HG03558 (cell line): ENCODE data around the gene PRKN.
"Not testable (repeated sequence)": the region's sequence is repeated elsewhere in the genome, so short reads cannot be mapped to it uniquely, and the experiment has no call there.

ENCODE experiments used
- ATAC-seq: cut with Tn5 transposase; IDR thresholded peaks from one replicate; pipeline ENCODE4 v1.9.1; 2021; ENCODE audit warnings: moderate number of reproducible peaks; ENCODE audit not compliant: unreplicated experiment; ENCODE audit errors: extremely low read depth

The PRKN gene

DNA sequence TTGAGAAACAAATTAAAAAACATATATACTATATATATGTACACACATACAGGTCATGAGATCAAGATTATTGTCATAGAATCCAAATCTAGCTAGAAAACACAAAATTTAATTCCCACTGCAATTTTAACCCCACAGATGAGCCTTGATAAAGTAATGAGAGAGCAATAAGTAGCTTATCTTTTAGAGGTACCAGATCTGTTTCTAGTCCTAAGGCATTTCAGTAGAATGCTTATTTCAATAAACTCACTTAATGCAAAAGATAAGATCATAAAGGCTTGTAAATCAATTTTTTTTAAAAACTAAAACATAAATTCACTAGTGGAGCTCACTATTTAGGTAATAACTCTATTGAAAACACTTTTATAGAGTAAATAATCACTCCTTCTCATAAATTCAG lies 47.2 kb downstream of the PRKN start:
- ATAC-seq: no peak

DNA sequence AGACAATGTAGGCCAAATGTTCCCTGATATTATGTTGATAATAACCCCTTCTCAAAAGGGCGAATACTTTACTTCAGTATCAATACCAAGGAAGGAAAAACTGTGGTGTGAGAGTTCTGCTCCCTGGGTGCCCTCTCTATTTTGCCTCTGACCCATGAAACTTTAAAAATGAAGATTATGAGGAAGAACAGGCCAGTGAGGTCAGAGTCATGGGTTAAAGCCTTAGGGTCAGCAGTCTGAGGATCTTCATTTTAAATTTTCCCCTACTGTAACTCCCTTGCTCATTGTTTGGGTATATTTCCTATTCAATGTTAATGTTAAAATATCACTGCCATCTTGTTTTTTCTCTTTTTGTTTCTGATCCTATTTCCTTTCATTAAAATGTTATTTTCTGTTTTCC lies 47.9 kb downstream of the PRKN start:
- ATAC-seq: no peak

DNA sequence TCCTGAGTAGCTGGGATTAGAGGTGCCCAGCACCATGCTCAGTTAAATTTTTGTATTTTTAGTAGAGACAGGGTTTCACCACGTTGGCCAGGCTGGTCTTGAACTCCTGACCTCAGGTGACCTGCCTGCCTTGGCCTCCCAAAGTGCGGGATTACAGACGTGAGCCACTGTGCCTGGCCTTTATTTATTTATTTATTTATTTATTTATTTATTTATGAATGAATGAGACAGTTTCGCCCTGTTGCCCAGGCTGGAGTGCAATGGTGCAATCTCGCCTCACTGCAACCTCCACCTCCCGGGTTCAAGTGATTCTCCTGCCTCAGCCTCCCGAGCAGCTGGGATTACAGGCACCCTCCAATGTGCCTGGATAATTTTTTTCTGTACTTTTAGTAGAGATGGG lies 48.7 kb downstream of the PRKN start:
- not testable (repeated sequence) for ATAC-seq

DNA sequence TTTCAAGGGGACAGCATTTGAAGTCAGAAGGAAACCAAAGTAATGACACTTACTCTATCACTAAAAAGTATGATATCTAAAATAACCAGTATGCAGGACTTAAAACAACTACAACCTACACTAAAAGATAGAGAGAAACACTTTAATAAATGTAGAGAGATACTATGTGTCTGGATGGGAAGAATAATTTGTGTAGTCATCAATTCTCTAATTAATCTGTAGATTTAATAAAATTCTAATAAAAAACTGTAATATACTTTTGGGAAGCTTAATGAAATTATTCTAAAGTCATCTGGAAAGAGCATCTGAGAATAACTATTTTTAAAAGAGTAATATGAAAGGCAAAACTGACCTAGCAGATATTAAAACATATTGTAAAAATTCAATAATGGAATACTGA lies 52.1 kb downstream of the PRKN start:
- no peak for ATAC-seq

DNA sequence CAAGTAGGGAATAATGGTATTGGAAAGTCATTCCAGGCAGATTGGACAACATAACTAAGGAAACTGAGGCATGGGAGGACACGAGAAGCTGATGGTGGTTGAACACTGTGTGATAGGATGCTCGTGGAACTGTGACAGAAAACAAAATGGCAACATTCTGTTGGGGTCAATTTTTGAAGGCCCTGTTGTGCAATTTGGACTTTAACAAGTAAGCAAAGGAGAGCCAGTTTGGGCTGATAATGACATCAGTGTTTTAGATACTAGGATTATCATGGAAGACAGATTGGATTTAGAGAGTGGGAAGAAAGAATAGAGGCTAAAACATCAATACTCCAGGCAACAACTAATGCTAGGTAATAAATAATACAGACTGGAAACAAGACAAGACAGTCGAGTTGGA lies 53.1 kb downstream of the PRKN start:
- no peak for ATAC-seq

DNA sequence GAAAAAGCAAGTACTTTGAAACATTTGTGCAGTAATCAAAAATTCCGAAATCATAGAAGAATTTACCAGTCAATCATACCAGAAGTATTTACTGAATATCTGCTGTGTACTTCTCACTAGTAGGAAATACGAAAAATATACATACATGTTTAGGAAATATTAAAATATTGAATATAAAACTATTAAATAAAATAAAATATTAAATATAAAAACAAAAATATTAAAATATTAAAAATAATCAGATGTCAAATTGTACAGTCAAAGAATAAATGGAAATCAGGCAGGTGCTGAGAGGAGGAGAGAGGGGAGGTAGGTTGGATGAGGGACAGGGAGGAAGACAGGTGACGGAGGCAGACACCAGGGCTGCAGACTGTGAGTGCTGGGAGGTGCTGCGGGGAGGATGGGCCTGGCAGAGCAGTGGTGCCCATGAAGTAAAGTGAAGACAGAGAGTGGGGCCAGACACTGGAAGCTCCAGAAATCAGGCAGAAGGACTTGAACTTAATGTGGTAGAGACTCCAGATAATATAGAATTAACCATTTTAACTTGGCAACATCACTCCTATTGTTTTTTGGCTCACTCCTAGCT lies 55.9 kb downstream of the PRKN start:
- ATAC-seq: no peak

DNA sequence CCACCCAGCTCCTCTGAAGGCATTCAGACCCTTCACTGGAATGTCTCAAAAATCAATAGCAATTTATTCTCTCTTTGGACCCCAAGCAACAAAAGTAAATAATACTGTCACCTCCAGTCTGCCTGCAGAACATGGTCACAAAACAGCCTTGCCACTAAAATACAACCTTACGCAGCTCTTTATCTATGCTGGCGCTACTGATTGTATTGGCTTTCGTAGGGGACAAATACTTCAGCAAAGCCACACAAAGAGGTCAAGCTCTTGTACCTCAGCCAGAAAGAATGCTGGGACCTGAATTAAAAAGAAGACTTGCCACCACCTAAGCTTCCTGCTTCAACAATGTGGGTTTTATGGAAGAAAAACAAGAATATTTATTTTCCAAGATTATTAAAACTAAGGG lies 57.2 kb downstream of the PRKN start:
- ATAC-seq: no peak

DNA sequence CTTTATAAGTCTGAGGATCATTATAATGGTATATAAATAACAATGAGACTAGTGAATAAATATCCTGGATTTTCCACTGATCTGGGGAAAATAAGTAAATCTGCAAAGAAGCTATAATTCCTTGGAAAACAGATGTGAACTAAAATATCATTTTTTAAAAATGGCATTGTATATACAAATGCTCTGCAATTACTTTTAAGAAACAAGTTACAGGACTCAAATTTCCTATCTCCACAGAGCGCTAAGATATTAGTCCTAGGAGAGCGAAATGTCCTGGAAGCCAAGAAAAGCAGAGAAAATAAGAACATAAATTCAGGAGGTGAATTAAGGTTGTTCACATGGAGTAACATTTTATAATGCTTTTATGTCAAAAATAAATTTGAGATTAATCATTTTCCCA lies 61.3 kb downstream of the PRKN start:
- ATAC-seq: no peak

DNA sequence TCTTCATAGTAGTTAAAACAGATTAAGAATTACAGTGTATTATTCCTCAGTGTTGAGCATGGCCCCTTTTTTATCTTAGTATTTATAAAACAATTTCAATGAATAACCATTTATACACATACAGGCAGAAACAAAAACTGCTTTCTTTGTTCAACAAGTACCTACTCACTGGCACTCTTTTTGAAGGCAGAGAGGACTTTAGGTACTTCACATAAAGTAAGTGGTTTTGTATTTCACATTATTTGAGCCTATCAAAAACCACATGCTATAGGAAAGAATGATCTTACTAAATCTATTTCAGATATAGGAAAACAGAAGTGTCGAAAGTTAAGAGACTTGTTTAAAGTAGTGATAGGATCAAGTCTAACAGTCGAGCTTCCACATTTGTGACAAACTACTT lies 73.8 kb downstream of the PRKN start:
- ATAC-seq: no peak

DNA sequence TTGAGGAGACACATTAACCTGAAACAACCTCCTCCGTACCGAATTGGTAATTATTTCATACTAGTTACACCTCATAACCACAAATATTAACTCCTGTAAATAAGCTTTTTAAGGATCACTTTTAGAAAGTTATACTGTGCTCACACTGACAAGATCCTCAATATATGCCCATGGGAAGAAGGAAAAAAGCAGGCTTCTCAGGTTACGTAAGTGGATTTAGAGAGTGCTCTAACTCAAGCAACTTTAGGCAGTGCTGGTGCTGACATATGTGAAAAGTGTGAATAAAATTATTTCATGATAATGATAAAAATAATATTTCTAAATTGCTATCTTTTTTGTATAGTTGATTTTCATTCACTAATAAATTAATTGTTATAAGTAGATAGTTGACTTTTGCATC lies 76.1 kb downstream of the PRKN start:
- ATAC-seq: no peak

DNA sequence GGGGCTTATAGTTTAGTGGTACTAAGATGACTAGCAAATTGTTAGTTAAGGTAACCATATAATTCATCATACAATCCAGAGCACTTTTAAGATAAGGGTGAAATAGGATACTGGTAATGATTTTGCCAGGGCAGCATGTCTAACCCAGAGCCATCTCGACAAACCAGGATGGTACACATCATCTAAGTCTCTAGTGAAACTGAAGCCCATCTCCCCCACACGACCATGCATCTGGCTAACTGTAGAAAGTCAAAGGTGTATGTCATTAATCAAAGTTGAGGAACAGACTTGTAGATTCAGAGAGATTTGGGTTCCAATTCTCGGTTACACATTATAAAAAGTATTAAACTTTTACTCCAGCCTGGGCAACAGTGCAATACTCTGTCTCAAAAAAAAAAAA lies 78.3 kb downstream of the PRKN start:
- no peak for ATAC-seq

DNA sequence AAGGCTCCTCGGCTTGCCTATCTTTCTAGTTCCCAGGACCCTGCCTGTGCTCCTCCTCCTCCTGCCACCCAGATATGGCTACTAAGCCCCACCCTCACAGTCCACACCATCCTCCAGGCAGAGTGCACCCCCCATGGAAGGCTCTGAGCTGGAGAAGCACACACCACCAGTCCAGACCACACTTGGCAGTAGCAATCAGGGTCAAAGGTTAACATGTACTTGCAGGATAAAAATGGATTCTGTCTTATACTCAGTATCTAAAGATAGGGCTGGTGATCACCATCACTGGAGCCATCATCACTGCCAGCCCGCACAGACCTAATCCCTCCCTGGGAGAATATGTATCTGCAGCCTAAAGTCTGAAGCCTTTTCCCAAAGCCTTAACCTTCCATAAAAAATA lies 83.4 kb downstream of the PRKN start:
- no peak for ATAC-seq

DNA sequence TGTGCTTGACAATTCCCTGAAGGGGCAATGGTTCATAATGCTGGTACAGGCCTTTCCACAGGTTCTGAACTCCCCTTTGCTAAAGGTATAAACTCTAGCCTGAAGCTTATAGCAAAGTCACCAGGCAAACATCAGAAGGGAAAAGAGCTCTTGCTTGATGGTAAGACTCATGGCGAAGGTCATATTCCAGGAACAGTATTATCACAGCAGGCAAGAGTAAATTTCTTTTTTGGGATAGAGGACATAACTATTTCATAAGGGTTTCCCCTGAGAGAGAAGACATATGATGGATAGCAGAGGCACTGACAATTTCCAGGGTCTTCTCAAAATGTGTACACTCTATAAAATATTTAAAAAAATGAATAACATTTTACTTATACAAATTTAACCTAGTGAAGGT lies 86.8 kb downstream of the PRKN start:
- no peak for ATAC-seq

DNA sequence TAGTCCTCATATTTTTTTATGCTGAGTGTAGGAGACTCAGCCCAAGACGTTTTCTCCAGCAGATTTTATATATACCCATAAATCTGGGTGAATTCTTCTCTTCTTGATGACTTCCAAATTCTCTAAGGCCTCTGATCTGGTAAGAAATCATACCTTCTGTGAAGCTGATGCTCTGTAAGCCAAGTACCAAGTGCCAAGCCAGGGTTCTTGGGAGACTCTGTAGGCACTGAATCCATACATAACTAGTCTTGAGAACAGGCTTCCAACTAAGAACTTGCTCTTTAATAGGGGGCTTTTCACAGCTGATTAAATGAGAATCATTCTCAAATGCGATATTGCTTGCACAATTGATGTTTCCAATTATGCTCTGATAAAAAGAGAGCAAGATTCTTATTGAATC lies 87.6 kb downstream of the PRKN start:
- no peak for ATAC-seq

DNA sequence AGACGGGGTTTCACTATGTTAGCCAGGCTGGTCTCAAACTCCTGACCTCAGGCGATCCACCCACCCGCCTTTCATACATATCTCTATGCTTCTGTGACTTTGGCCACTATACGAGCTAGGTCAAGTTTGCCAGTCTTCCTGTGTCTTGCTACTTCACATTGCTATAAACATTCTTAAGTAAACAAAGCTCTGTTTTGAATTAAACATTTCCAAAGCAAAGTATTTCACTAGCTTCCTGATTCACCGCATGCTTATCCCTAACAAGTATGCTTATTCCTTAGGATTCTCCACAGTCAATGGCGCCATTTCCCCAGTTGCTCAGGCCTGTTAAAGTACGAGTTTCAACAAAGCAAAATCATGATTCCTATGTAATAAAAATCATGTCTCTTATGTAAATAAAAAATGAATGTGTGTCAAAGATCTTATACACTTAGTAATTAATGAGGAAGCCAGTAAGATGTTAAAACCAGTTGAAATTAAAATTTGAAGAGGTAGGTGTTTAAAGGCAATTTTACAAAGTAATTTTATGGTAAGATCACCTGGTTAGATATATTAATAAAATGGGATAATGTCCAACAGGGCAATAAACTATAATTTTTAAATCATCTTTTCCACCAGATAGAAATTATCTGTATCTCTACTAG lies 88.5 kb downstream of the PRKN start:
- no peak for ATAC-seq

DNA sequence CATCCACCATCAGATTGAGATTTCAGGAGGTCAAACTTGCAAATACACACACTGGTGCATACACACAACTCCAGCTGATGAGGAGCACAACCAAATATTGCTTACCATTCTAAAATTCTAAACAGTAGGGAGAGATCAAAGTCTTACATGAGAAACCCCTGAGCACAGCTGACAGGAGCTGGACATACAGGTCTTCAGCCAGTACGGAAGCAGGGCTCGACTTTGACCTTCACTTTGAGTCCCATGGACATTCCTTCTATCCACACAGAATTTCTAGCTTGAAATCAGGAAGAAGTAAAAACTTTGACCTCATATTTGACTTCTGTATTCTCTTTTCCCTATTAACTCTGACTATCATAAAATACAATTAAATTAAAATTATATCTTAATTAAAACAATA lies 90.2 kb downstream of the PRKN start:
- ATAC-seq: no peak

DNA sequence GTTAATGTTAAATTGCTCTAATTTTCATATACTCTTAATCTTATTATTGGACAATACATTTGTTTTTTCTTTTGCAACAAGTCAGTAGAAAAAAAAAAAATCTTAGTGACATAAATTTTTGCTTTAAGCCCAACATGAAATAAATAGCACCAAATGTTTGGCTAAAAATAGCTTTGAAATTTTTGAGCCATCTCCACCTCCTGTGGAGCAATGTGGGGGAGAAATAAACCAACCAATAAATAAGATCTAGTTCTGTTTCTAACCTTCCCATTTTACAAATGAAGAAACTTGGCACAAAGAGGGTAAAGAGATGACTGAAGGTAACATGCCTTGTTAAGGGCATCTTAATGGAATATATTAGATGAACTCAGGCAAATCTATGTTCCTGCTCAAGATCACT lies 91.4 kb downstream of the PRKN start:
- ATAC-seq: no peak

DNA sequence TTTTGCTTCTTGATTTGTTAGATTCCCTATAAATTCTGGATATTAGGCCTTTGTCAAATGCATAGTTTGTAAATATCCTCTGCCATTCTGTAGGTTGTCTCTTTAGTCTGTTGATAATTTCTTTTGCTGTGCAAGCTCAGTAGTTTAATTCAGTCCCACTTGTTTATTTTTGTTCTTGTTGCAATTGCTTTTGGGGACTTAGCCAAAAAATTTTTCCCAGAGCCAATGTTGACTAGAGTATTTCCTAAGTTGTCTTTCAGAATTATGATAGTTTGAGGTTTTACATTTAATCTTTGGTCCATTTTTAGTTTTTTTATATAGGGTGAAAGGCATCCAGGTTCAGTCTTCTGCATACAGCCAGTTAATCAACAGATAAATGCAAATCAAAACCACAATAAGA lies 96.0 kb downstream of the PRKN start:
- no peak for ATAC-seq

DNA sequence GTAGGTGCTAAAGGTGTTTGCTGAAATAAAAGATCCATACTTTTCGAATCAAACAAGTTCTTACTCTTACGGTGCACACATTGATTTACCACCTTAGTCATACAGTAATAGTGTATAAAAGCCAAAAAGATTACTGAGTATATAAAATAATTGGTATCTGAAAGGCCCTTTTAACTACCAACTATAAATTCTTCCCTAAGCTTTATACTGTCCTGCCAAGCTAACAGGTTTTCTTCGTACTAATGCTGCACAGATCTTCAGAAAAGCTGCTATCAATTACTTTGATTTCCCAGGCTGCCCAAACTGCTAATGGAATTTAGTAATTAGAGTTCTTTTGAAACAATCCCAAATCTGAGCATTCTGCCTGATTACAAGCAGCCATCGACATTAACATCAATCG lies 97.5 kb downstream of the PRKN start:
- no peak for ATAC-seq

DNA sequence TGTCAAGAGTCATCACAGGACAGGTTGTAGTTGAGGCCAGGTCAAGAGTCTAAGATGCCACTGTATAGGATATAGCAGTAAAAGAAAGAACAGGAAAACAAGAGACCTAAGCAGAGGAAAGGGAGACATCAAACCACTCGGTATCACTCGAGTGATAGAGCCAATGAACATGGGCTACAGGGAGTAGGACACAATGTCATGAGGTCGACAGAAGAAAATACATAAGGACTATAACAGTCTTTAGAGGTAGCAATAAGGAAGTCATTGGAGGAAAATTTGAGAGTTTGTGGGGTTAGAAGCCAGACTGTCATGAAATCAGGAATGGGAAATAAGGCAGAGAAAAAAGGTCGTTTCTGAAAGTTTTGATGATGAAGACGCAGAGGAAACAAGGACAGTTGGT lies 99.7 kb downstream of the PRKN start:
- no peak for ATAC-seq

DNA sequence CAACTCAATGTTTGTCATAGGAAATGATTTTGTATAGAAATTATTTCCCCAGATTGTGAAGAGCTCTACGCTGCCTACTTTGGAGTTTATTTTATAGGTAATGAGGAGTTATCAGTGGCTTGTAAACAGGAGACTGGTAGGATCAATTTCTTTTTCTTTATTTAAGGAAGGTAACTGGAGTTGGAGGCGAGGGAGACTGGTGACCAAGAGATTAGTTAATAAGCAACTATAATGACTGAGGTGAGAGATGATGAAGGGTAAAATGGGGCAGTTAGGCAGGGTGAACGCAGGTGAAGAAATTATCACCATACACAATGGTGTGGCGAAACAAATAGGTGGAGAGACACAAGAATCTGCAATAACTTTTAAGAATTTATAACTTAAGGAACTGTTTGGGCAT lies 100.2 kb downstream of the PRKN start:
- ATAC-seq: no peak

DNA sequence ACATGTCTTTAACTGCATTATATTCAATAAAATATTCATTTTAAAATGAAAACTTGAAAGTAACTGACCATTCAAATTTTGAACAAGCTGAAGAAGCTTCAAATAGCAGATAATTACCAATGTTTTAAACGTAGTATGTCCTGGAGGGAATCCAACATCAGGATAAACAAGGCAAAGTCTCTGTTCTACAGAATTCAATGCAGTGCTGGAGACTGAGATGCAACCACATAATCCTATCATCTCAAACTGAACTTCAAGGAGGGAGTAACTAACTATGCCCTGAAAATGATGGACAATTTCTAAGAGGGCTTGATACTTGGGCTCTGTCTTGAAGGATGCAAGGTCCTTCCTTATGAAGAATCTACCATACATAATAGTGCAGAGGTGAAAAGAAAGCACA lies 100.7 kb downstream of the PRKN start:
- ATAC-seq: no peak
